MM.1S (cell line): ENCODE measurements around the gene VAMP1.

ENCODE experiments used
- DNase-seq: peaks from one replicate; pipeline ENCODE4 v3.0.0-alpha.2; 2015
- H2AFZ ChIP-seq: fragments of 300-600 bp; sonication (generic); 2 replicates; pipeline ENCODE4 v1.6.0; 2016; ENCODE audit warnings: antibody characterized with exemption, low read length
- H3F3A ChIP-seq: fragments of 300-600 bp; sonication (generic); 2 replicates; pipeline ENCODE4 v1.6.1; 2016; ENCODE audit warnings: mild to moderate bottlenecking, antibody characterized with exemption, low read length, moderate library complexity, mixed read lengths; ENCODE audit not compliant: insufficient read depth
- H3K27ac ChIP-seq: fragments of 300-600 bp; sonication (generic); 2 replicates; pipeline ENCODE4 v1.5.1; 2016; ENCODE audit warnings: mild to moderate bottlenecking, low read length
- H3K27me3 ChIP-seq: fragments of 300-600 bp; sonication (generic); replicated peaks from 2 replicates; pipeline ENCODE4 v1.6.0; 2016; ENCODE audit warnings: low read length; ENCODE audit not compliant: insufficient read depth
- H3K36me3 ChIP-seq: fragments of 300-600 bp; sonication (generic); replicated peaks from 2 replicates; pipeline ENCODE4 v1.6.1; 2016; ENCODE audit warnings: mild to moderate bottlenecking, low read length, mixed read lengths; ENCODE audit not compliant: insufficient read depth
- H3K4me1 ChIP-seq: fragments of 300-600 bp; sonication (generic); 2 replicates; pipeline ENCODE4 v1.6.1; 2016; ENCODE audit warnings: low read length, mixed read lengths
- H3K4me2 ChIP-seq: fragments of 300-600 bp; sonication (generic); 2 replicates; pipeline ENCODE4 v1.6.0; 2016; ENCODE audit warnings: low read depth, low read length
- H3K4me3 ChIP-seq: fragments of 300-600 bp; sonication (generic); 2 replicates; pipeline ENCODE4 v1.5.1; 2016; ENCODE audit warnings: low read length, mixed read lengths
- H3K79me2 ChIP-seq: fragments of 300-600 bp; sonication (generic); 2 replicates; pipeline ENCODE4 v1.6.1; 2016; ENCODE audit warnings: mixed run types, low read length, mixed read lengths
- H3K9ac ChIP-seq: fragments of 300-600 bp; sonication (generic); 2 replicates; pipeline ENCODE4 v1.6.1; 2016; ENCODE audit warnings: low read length, mixed read lengths
- H3K9me2 ChIP-seq: fragments of 300-600 bp; sonication (generic); replicated peaks from 2 replicates; pipeline ENCODE4 v1.6.1; 2016; ENCODE audit warnings: mild to moderate bottlenecking, low read length, mixed read lengths; ENCODE audit not compliant: insufficient read depth
- H3K9me3 ChIP-seq: fragments of 300-600 bp; sonication (generic); replicated peaks from 2 replicates; pipeline ENCODE4 v1.6.1; 2016; ENCODE audit warnings: mild to moderate bottlenecking, low read length, mixed read lengths; ENCODE audit not compliant: insufficient read depth
- H4K20me1 ChIP-seq: fragments of 300-600 bp; sonication (generic); 2 replicates; pipeline ENCODE4 v1.6.1; 2016; ENCODE audit warnings: mild to moderate bottlenecking, low read length, moderate library complexity, mixed read lengths; ENCODE audit not compliant: insufficient read depth
- EZH2 ChIP-seq: fragments of 300-600 bp; sonication (generic); optimal IDR thresholded peaks from 2 replicates; pipeline ENCODE3; 2017; ENCODE audit warnings: low read depth, mild to moderate bottlenecking, antibody characterized with exemption, low read length, mixed read lengths
- EZH2phosphoT487 ChIP-seq: fragments of 300-600 bp; sonication (generic); IDR thresholded peaks from 2 replicates; pipeline ENCODE4 v1.6.1; 2018; ENCODE audit warnings: antibody characterized with exemption, low read length
- TF ChIP-seq, protein P1 (sequence below): fragments of 300-600 bp; sonication (generic); IDR thresholded peaks from 2 replicates; pipeline ENCODE4 v1.5.1; 2016; ENCODE audit warnings: antibody characterized with exemption, low read length, mixed read lengths

The VAMP1 gene

DNA sequence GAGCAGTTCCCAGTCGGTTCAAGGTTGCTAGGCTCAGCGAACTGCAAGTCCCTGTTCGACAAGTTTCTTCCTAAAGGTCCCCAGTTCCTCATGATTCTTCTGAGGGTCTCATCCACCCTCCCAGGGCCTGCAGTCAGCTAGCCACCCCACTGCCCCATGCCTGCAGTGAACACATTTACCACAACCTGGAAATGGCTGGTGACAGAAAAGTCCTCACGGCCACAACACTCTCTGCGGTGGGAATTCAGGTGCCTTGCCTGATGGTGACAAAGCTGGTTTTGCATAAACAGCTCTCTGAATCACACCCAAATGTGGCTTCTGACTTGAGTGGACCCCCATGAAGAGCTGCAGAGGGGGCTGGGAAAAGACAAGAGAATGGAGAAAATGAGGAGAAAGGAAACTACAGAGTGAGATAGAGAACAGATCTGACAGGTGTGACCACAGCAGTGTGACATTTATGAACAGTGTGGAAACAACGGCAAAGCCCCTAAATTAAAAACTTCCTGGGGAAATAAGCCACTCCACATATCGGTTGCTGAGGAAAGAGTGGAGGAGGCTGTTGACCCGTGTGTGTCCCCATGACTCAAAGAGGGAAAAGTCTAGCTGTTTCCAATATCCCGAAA, 27.0 kb downstream of the VAMP1 start:
- peaks cover 41% of the 10 kb centered on the region for H3K4me1 ChIP-seq
- peak overlapping the region; percentile 27; the same call in 1 of the 2 replicates for H3K27ac ChIP-seq
- H3K27me3 ChIP-seq = no peaks in the 10 kb centered on the region
- H3K4me2 ChIP-seq = peak overlapping the region; percentile 41; the same call in 1 of the 2 replicates
- H4K20me1 ChIP-seq = no peaks in the 10 kb centered on the region
- no peaks in the 10 kb centered on the region for H3K36me3 ChIP-seq
- H3K4me3 ChIP-seq = no peak overlapping the region; the same call in 1 of the 2 replicates
- H3K9me3 ChIP-seq = no peaks in the 10 kb centered on the region
- peak overlapping the region; percentile 6; the same call in 1 of the 2 replicates for H3K9ac ChIP-seq
- peak; percentile 27 for DNase-seq
- no peaks in the 10 kb centered on the region for H3K79me2 ChIP-seq
- peaks cover 22% of the 10 kb centered on the region for H3F3A ChIP-seq
- TF ChIP-seq EZH2 = no peak
- TF ChIP-seq EZH2phosphoT487 = no peak
- TF ChIP-seq, protein P1, sequence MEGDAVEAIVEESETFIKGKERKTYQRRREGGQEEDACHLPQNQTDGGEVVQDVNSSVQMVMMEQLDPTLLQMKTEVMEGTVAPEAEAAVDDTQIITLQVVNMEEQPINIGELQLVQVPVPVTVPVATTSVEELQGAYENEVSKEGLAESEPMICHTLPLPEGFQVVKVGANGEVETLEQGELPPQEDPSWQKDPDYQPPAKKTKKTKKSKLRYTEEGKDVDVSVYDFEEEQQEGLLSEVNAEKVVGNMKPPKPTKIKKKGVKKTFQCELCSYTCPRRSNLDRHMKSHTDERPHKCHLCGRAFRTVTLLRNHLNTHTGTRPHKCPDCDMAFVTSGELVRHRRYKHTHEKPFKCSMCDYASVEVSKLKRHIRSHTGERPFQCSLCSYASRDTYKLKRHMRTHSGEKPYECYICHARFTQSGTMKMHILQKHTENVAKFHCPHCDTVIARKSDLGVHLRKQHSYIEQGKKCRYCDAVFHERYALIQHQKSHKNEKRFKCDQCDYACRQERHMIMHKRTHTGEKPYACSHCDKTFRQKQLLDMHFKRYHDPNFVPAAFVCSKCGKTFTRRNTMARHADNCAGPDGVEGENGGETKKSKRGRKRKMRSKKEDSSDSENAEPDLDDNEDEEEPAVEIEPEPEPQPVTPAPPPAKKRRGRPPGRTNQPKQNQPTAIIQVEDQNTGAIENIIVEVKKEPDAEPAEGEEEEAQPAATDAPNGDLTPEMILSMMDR = no peak
- H2AFZ ChIP-seq = peak overlapping the region; percentile 24
- H3K9me2 ChIP-seq = no peaks in the 10 kb centered on the region

DNA sequence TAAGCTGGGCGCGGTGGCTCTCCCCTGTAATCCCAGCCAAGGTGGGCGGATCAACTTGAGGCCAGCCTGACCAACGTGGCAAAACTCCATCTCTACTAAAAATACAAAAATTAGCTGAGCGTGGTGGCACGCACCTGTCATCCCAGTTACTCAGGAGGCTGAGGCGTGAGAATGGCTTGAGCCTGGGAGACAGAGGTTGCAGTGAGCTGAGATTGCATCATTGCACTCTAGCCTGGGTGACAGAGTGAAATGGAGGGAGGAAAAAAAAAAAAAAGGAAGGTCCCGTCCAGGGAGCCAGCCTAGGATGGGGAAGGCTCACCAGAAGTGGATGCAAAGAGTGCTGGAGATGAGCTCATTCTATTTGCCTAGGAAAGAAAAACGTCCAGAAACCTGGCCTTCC, 27.6 kb downstream of the VAMP1 start:
- no peaks in the 10 kb centered on the region for H3K79me2 ChIP-seq
- no peaks in the 10 kb centered on the region for H3K27me3 ChIP-seq
- H3K9me3 ChIP-seq = no peaks in the 10 kb centered on the region
- no peaks in the 10 kb centered on the region for H4K20me1 ChIP-seq
- TF ChIP-seq, protein P1 = no peak
- TF ChIP-seq EZH2 (no peak), EZH2phosphoT487 (no peak)
- H3K4me3 ChIP-seq = no peak overlapping the region
- H3K4me1 ChIP-seq = peaks cover 37% of the 10 kb centered on the region
- H3K9me2 ChIP-seq = no peaks in the 10 kb centered on the region
- H3K4me2 ChIP-seq = peak overlapping the region; percentile 41; the same call in 1 of the 2 replicates
- DNase-seq = no peak
- peak overlapping the region; percentile 6; the same call in 1 of the 2 replicates for H3K9ac ChIP-seq
- H3K36me3 ChIP-seq = no peaks in the 10 kb centered on the region
- peak overlapping the region; percentile 27; the same call in 1 of the 2 replicates for H3K27ac ChIP-seq
- H2AFZ ChIP-seq = peak overlapping the region; percentile 24
- H3F3A ChIP-seq = peaks cover 22% of the 10 kb centered on the region

DNA sequence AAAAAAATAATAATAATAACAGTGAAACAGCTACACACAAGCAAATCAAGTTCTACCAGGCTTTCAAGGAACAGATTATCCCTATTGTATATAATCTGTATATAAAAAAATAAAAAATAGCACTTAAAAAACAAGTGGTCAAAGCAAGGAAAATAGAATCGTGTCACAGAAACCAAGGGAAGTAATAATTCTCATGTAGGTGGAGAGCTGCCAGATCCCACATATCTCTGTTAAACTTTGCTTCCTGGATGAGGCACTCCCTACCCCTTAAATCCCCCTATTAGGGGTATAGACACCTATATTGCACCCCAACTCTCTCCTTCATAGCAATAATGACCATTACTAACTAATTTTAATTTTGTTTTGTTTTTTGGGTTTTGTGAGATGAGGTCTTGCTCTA, 30.1 kb downstream of the VAMP1 start:
- Histone ChIP-seq H4K20me1 (no peaks in the 10 kb centered on the region), H3K36me3 (no peaks in the 10 kb centered on the region), H3K27me3 (no peaks in the 10 kb centered on the region), H3K9ac (no peak overlapping the region), H2AFZ (no peak overlapping the region), H3K9me2 (no peaks in the 10 kb centered on the region), H3F3A (0 out of 2 replicates have a peak, but pooled peaks cover 2% of the 10 kb centered on the region), H3K4me2 (no peak overlapping the region), H3K4me1 (peaks cover 18% of the 10 kb centered on the region), H3K79me2 (no peaks in the 10 kb centered on the region), H3K4me3 (no peak overlapping the region), H3K9me3 (no peaks in the 10 kb centered on the region), H3K27ac (no peak overlapping the region)
- DNase-seq = no peak
- TF ChIP-seq, protein P1 = no peak
- TF ChIP-seq EZH2phosphoT487 (no peak), EZH2 (no peak)
